ENCODE data around the gene SIGLECL1.

Gene SIGLECL1

DNA sequence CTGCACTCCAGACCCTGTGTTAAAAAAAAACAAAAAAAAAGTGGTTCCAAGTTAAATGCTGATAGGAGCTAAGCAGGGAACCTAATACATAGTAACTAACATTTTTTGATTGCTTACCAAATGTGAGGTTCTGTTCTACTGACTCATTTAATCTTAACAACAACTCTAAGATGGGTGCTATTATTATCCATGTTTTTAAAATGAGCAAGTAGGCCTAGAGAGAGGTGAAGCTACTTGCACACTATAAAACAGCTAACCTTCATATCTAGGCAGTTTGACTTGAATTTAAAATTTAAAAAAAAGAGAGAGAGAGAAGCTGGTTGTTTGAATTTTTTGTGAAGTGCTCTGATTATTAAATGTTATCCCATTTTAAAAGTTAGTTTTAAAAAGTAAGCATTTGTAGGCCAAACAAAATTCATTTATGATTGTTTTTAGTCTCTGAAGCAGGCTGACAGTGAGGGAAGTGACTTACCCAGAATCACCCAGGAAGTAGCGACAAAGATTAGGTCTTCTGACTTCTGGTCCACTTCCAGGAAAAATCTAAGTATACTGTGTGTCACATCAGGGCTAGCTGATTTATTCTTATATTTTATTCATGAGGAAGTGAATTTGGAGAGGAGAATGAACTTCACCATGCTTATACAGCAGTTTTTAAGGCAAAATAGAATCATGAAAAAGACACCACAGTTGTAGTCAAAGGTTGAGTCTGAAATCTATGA lies 2.4 kb downstream of the SIGLECL1 start:
- no peak for DNase-seq

DNA sequence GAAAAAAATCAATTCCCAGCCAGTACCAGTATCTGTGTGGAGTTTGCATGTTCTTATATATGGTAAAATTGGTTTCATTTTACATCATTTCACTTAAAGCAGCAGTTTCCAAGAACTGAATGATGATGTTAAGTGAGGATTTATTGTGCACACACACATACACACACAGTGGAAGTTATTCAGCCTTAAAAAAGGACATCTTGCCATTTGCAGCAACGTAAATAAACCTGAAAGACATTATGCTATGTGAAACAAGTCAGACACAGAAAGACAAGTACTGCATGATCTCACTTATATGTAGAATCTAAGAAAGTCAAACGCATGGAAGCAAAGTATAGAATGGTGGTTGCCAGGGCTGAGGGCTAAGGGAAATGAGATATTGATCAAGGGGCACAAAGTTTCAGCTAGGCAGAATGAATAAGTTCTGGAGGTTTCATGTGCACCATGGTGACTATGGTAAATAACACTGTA lies 5.3 kb downstream of the SIGLECL1 start:
- DNase-seq: no peak

GRCh38 chr19:51257471-51257870 lies 6.6 kb downstream of the SIGLECL1 start:
- DNase-seq: no peak

GRCh38 chr19:51258165-51259160 lies 7.6 kb downstream of the SIGLECL1 start:
- DNase-seq: peak; percentile 24

GRCh38 chr19:51259348-51260245 lies 8.7 kb downstream of the SIGLECL1 start:
- peak; percentile 69 for DNase-seq

GRCh38 chr19:51263808-51264207 lies 12.9 kb downstream of the SIGLECL1 start:
- DNase-seq: no peak

GRCh38 chr19:51271067-51271466 lies 20.2 kb downstream of the SIGLECL1 start:
- DNase-seq: no peak

DNA sequence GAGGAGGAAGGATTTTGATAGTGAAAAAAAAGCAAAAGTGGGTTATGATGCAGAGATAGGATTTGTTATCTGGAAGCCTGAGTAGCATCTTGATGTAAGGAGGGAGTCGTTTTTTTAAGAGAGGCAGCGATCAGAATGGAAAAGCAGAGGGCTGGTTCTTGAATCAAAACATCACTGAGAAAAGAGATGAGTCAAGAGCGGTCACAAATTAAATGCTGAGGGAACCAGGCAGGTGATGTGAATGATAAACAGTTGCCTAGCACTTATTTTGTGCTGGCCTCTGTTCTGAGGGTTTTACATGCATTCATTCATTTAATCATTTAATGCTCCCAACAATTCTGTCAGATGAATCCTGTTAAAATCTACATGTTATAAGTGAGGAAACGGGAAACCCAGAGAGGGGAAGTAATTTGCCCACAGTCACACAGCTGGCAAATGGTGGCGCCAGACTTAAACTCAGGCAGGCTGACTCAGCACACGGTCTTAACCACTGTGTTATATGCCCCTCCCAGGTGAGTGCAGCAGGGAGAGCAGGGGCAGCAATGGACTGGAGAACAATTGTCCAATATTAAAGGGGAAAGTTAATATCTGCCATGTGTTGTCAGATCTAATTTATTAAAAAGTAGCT lies 21.4 kb downstream of the SIGLECL1 start:
- peak; percentile 15 for DNase-seq

GRCh38 chr19:51274049-51274770 lies 23.3 kb downstream of the SIGLECL1 start:
- DNase-seq: no peak

DNA sequence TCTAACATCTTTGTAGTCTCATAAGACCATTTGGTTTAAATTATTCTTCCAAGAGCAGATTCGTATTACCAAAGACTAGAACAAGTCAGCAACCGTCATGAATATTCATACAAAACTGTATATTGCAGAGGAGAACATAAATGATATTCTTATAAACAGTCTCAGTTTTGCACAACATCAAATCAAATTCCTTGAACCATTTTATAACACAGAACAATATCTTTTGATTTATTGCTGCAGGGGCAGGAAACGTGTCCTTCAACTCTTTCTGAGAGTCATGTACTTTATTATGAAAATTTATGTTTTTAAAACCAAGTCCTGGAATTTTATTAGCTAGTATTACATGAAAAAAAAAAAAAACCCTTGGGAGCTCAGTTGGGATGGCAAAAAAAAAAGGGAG lies 26.2 kb downstream of the SIGLECL1 start:
- DNase-seq: no peak

- DNase-seq: no peak
These were observed 31.5 kb downstream of the SIGLECL1 start for GRCh38 chr19:51282335-51282734.

GRCh38 chr19:51285682-51286081 lies 34.8 kb downstream of the SIGLECL1 start:
- DNase-seq: no peak

GRCh38 chr19:51289635-51290034 lies 38.8 kb downstream of the SIGLECL1 start:
- no peak for DNase-seq

GRCh38 chr19:51292971-51293370 lies 42.1 kb downstream of the SIGLECL1 start:
- no peak for DNase-seq

GRCh38 chr19:51293571-51294210 lies 42.8 kb downstream of the SIGLECL1 start:
- no peak for DNase-seq

DNA sequence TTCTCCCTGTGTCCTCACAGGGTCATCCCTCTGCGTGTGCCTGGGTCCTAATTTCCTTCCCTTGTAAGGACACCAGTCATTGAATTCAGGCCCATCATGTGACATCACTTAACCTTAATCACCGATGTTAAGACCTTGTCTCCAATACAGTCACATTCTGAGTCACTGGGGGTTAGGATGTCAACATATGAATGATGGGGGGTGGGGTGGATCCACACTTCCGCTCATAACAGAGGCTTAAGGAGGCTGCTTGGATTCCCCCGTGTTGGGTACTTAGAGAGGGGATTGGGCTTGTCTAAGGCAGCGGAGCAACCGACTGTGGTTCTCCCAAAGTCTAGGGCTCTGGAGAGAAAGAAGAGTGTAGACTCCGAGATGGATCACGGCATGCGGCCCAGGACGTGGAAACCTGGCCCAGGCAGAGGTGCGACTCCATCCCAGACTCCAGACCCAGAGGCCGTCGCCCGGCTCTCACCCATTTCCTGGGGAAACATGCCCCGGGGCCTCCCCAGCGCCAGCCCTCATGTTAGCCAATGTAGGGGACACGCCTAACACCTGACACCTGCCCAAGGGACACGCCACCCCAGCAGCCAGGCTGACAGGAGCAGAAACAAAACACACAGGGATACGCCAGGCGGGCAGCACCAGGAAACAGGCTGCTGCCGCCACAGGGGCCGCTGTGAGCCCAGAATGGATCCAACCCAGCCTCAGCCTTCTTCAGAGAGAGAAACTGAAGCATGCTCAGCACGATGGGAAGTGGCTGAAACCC lies 43.5 kb downstream of the SIGLECL1 start:
- no peak for DNase-seq

- DNase-seq: no peak
These were observed 44.1 kb downstream of the SIGLECL1 start for GRCh38 chr19:51294977-51295375.

- DNase-seq: no peak
These were observed 44.7 kb downstream of the SIGLECL1 start for GRCh38 chr19:51295382-51296126.

GRCh38 chr19:51296336-51297093 lies 45.6 kb downstream of the SIGLECL1 start:
- no peak for DNase-seq

Measured in KG1 (cell line).